HG03064 (cell line): ENCODE data around the gene SHANK1.
"Not testable (repeated sequence)": the region's sequence is repeated elsewhere in the genome, so short reads cannot be mapped to it uniquely, and the experiment has no call there.

Experiments
- ATAC-seq: cut with Tn5 transposase; IDR thresholded peaks from one replicate; pipeline ENCODE4 v1.9.1; 2021; ENCODE audit warnings: low read depth; ENCODE audit not compliant: unreplicated experiment

Gene SHANK1

GRCh38 chr19:50719566-50719965, at the start of gene SHANK1:
Gene SHANK1, minus strand, starts transcription at chr19:50719802. Its CDS starts 2,883 bp downstream, at chr19:50716919.
- ATAC-seq: no peak

DNA sequence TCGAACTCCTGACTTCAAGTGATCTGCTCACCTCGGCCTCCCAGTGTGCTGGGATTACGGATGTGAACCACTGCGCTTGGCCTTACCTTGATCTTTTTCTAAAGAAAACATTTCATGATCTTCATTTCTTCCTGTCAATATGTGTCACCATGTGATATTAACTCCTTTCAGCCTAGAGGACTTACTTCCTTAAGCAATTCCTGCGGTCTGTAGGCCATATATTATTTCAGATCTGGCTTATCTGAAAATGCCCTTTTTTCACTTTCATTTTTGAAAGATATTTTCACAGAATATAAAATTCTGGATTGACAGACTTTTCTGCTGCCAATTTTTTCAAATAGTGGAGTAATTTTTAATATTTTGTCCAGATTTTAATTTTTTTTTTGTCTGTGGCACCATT, 48.7 kb upstream of the SHANK1 start:
- no peak for ATAC-seq

DNA sequence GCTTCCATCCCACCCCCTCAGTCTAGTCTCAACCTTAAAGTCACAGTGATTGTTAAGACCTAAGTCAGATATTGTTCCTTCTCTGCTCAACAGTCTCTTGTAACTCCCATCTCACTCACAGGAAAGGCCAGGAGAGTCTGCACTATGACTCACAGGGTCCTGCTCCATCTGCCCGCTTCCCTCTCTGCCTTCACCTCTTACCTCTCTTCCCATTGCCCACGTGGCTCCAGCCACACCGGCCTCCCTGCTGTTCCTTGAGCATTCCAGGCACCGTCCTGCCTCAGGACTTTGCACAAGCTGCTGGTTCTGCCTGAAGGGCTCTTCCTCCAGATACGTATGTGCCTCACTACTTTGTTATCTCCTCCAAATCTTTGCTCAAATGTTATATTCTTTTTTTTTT, 47.7 kb upstream of the SHANK1 start:
- not testable (repeated sequence) for ATAC-seq

- ATAC-seq: not testable (repeated sequence)
These were observed 47.1 kb upstream of the SHANK1 start for GRCh38 chr19:50766746-50767145.

DNA sequence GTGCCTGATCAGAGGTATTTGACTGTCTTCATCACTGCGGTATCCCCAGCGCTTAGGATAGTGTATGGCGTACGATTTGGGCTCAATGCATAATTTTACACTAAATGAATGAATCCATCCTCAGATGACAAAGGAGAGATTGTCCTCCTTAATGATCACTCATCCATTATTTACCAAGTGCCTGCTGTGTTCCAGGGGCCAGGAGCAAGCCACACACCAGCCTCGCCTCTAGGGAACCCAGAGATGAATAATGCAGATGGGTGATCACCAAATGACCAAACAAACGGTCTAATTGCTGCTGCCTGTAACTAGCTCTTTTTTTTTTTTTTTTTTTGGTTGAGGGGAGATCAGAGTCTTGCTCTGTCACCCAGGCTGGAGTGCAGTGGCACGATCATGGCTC, 44.8 kb upstream of the SHANK1 start:
- no peak for ATAC-seq

DNA sequence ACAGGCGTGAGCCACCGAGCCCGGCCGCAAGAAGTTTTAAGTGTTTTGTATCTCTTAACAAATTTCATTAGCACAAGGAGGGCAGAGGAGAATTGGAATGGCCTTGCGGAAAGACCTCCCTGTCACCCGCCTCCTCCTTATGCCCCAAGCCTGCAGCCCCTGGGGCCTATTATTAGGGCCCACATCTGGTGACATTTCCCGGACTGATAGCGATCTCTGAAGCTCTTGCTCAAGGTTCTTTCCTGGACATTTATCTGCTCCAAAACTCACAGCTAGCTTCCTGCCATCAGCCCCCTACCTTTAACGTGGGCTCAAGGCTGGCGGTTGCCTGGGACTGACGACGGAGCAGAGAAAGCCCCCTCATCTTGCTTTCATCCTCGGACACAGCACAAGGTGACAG, 43.9 kb upstream of the SHANK1 start:
- ATAC-seq: not testable (repeated sequence)

- ATAC-seq: not testable (repeated sequence)
These were observed 41.9 kb upstream of the SHANK1 start for GRCh38 chr19:50761501-50761900.

GRCh38 chr19:50759886-50760285, 40.3 kb upstream of the SHANK1 start:
- no peak for ATAC-seq

DNA sequence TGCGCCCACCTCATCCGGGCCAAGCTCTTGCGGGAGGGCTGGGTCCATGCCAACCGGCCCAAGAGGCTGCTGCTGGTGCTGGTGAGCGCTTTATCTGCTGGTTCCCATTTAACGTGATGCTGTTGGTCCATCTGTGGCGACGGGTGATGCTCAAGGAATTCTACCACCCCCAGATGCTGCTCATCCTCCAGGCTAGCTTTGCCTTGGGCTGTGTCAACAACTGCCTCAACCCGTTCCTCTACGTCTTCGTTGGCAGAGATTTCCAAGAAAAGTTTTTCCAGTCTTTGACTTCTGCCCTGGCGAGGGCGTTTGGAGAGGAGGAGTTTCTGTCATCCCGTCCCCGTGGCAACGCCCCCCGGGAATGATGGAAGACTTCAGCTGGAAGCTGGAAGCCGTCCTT, 39.5 kb upstream of the SHANK1 start:
- ATAC-seq: not testable (repeated sequence)

DNA sequence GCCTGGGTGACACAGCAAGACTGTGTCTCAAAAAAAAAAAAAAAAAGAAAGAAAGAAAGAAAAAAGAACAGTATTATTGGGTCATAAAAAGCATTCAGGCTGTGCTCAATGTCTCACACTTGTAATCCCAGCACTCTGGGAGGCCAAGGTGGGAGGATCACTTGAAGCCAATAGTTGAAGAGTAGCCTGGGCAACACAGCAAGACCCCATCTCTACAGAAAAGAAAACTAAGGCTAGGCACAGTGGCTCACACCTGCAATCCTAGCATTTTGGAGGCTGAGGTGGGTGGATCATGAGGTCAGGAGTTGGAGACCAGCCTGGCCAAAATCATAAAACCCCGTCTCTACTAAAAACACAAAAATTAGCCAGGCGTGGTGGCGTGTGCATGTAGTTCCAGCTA, 38.0 kb upstream of the SHANK1 start:
- not testable (repeated sequence) for ATAC-seq

GRCh38 chr19:50756244-50756643, 36.6 kb upstream of the SHANK1 start:
- ATAC-seq: not testable (repeated sequence)

GRCh38 chr19:50753879-50754278, 34.3 kb upstream of the SHANK1 start:
- no peak for ATAC-seq

- no peak for ATAC-seq
These were observed 30.4 kb upstream of the SHANK1 start for GRCh38 chr19:50750010-50750409.

DNA sequence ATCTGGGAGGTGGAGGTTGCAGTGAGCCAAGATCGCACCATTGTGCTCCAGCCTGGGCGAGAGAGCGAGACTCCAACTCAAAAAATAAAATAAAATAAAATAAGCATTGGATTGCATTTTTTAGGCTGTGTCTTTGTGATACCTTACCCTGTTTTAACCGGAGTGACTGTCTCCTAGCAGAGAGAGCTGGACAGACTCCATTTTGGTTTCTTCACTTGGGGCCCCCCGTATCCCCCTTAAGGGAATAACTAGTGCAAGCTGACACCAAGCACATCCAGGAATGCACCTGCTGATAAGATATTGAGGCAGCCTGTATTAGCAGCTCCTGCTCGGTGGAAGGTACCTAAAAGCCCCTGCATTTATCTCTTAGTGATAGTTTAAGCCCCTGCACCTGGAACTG, 29.9 kb upstream of the SHANK1 start:
- no peak for ATAC-seq

- not testable (repeated sequence) for ATAC-seq
These were observed 27.5 kb upstream of the SHANK1 start for GRCh38 chr19:50747141-50747540.

DNA sequence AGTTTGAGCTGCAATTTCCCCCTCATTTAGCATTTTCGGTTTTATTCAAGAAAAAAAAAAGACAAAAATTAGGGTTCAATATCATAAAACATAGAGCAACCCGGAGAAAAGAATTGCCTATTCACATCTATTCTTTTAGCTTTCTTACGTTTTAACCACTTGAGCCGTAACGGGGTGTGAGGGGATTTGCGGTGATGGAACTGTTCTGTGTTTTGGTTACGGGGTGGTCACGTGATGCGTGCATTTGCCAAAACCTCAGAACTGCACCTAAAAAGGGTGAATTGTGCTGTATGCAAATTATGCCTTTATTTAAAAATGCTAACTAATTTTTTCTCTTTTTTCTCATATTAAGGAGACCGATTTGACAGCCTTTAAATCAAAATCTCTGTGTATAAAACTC, 25.6 kb upstream of the SHANK1 start:
- no peak for ATAC-seq

GRCh38 chr19:50743537-50743936, 23.9 kb upstream of the SHANK1 start:
- no peak for ATAC-seq

GRCh38 chr19:50741179-50741933, 21.8 kb upstream of the SHANK1 start:
- ATAC-seq: no peak

DNA sequence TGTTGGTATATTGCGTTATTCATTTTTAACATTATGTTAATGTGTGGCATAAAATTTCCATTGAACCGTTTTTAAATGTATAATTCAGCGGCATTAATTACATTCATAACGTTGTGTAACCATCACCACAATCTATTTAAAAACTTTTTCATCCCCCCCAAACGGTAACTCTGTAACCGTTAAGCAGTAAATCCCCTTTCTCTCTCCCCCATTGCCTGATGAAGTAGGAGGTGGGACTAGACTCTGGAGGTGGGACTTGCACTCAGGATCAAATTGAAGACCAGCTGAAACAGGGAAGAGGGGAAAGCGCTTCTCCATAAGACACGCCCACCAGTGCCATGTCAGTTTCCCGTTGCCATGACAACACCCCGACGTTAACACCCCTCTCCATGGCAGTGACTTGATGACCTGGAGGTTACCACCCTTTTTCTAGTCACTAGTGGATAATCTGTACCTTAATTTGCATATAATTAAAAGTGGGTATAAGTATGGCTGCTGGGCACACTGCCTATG, 20.4 kb upstream of the SHANK1 start:
- ATAC-seq: no peak

DNA sequence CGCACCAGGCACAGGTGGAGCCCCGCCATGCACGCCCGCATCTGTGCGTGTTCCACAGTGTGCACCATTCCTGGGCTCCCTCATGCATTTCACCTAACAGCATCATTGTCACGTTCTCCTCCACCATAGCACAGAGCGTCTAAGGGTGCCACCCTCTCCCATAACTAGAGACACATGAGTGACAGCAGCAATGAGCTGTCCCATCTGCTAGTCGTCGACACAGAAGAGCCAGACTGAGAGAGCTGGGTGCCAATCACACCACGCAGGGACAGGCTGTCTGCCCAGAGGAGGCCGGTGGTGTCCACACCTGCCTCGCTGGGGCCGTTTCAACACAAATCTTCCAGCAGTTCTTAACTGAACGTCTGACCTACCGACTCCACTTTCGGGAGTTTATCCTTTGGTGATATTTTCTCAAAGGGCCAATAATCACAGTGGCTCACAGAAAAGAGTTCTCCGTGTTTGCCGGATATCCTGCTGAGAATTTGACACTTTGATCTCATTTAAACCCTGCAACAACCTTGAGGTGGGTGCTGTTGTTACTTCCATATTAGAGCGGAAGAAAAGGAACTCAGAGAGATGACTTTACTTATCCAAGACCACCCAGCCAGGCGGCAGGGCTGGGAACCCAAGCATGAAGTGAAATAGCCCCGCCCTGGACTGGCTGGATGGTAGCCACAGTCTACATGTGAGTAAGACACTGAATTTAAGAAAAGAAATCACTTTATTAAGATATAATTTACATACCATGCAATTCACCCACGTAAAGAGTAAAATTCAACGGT, 19.7 kb upstream of the SHANK1 start:
- ATAC-seq: no peak

GRCh38 chr19:50736338-50736737, 16.7 kb upstream of the SHANK1 start:
- no peak for ATAC-seq

DNA sequence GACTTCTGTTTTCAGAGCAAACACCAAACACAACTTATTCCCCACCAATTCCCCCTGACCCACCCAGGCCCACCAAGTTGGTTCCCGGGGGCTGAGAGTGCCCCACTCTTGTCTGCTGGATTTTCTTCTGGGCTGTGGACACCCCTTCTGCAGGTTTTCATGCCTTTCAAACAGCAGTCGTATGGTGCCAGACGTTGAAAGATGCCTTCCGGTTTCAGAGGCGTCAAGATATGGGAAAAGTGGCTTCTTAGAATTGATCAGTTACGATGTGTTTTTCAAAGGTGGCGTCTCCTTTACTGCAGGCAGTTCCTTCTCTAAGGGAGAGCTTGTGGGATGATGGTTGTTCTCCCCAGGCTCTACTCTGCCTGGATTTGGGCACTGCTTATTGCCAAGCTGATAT, 16.3 kb upstream of the SHANK1 start:
- no peak for ATAC-seq
